HepG2 (cell line): ENCODE data around the gene SIAH2.

Source experiments
- CEBPB ChIP-seq: IDR thresholded peaks from 2 replicates; pipeline ENCODE4 v1.6.1; 2011; ENCODE audit warnings: low read depth, low read length, improper control_type of control experiment, borderline replicate concordance
- HCFC1 ChIP-seq: fragments of 150-350 bp; IDR thresholded peaks from 2 replicates; pipeline ENCODE4 v1.6.1; 2014; ENCODE audit warnings: low read depth, low read length
- MNT ChIP-seq: fragments of 450-650 bp; IDR thresholded peaks from 2 replicates; pipeline ENCODE4 v1.6.1; 2016
- NCOA5 ChIP-seq: sonication (generic); formaldehyde crosslinking; IDR thresholded peaks from 2 replicates; pipeline ENCODE4 v1.4.0; 2020; ENCODE audit warnings: missing genetic modification reagents
- NPAS2 ChIP-seq: sonication (generic); formaldehyde crosslinking; IDR thresholded peaks from 2 replicates; pipeline ENCODE4 v1.8.0; 2022; ENCODE audit warnings: mild to moderate bottlenecking, missing genetic modification reagents, borderline replicate concordance
- NR3C1 ChIP-seq: sonication (generic); formaldehyde crosslinking; IDR thresholded peaks from 2 replicates; pipeline ENCODE4 v1.4.0; 2020; ENCODE audit warnings: missing genetic modification reagents
- SALL2 ChIP-seq: sonication (generic); formaldehyde crosslinking; IDR thresholded peaks from 2 replicates; pipeline ENCODE4 v1.8.1; 2023; ENCODE audit warnings: mild to moderate bottlenecking, missing genetic modification reagents, inconsistent platforms
- SRSF1 ChIP-seq: fragments of 200-400 bp; formaldehyde crosslinking; optimal IDR thresholded peaks from 2 replicates; pipeline ENCODE3; 2017; ENCODE audit warnings: mild to moderate bottlenecking, low read depth, low read length, moderate library complexity
- TF ChIP-seq, protein P1 (sequence below): sonication (generic); formaldehyde crosslinking; IDR thresholded peaks from 2 replicates; pipeline ENCODE4 v1.4.0; 2020; ENCODE audit warnings: missing genetic modification reagents

DNA sequence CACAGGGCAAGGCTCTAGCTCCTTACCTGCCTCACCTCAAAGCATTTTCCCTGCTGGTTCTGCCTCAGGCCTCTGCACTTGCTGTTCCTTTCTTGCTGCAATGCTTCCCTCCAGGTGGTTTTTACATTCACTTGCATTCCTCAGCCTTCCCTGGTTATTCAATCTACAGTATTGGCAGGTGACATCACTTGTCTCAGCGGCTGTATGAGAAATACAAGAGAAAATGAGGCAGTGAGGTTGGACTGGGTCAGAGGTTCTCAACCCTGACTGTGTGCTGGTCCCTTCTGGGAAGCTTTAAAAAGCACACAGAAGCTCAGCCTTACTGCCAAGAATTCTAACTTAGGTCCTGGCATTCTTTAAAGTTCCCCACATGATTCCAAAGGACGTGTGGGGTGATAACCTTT is 26.7 kb downstream of the SIAH2 start:
- TF ChIP-seq SRSF1 (no peak), HCFC1 (no peak), CEBPB (no peak), NR3C1 (CRISPR knock-in tag) (no peak), MNT (no peak), NPAS2 (CRISPR knock-in tag) (no peak), NCOA5 (CRISPR knock-in tag) (no peak), SALL2 (CRISPR knock-in tag) (no peak)
- TF ChIP-seq, protein P1, sequence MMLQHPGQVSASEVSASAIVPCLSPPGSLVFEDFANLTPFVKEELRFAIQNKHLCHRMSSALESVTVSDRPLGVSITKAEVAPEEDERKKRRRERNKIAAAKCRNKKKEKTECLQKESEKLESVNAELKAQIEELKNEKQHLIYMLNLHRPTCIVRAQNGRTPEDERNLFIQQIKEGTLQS (CRISPR knock-in tag) = no peak
